IPS-11a (cell line): ENCODE data around the gene OR56A5.
"Not testable (repeated sequence)": the region's sequence is repeated elsewhere in the genome, so short reads cannot be mapped to it uniquely, and the experiment has no call there.

Source experiments
- H3K4me3 ChIP-seq: one replicate; pipeline ENCODE4 v1.5.1; 2013; ENCODE audit warnings: low read depth, low read length, control low read depth

Gene OR56A5

GRCh38 chr11:5968394-5968793, at the start of gene OR56A5:
Gene OR56A5 (minus strand): TSS chr11:5968494. CDS start chr11:5968494, 0 bp downstream.
- H3K4me3 ChIP-seq = no peak within 1 kb of the TSS

- no peak overlapping the region for H3K4me3 ChIP-seq
Measured at GRCh38 chr11:6013042-6013441, 44.7 kb upstream of the OR56A5 start.

- H3K4me3 ChIP-seq = no peak overlapping the region
Measured at GRCh38 chr11:6012035-6012668, 43.9 kb upstream of the OR56A5 start.

GRCh38 chr11:6006846-6007245, 38.6 kb upstream of the OR56A5 start, which contains the start of gene OR56A4:
Gene OR56A4 (minus strand): TSS chr11:6006946. CDS start chr11:6002992, 3,954 bp downstream.
- no peak within 1 kb of the TSS for H3K4me3 ChIP-seq

- H3K4me3 ChIP-seq = no peak overlapping the region
Measured at GRCh38 chr11:6006395-6006794, 38.1 kb upstream of the OR56A5 start.

- no peak overlapping the region for H3K4me3 ChIP-seq
Measured at GRCh38 chr11:6002202-6002699, 34.0 kb upstream of the OR56A5 start.

GRCh38 chr11:5994791-5995190, 26.5 kb upstream of the OR56A5 start:
- no peak overlapping the region for H3K4me3 ChIP-seq

GRCh38 chr11:5992604-5993251, 24.4 kb upstream of the OR56A5 start:
- H3K4me3 ChIP-seq = no peak overlapping the region

- H3K4me3 ChIP-seq = no peak overlapping the region
Measured at GRCh38 chr11:5992150-5992549, 23.9 kb upstream of the OR56A5 start.

GRCh38 chr11:5989203-5989602, 20.9 kb upstream of the OR56A5 start:
- H3K4me3 ChIP-seq = no peak overlapping the region

- no peak within 1 kb of the TSS for H3K4me3 ChIP-seq
Measured at GRCh38 chr11:5986885-5987284, 18.6 kb upstream of the OR56A5 start, which contains the start of gene OR52L1. Gene OR52L1 (minus strand): TSS chr11:5986985. CDS start chr11:5986930, 55 bp downstream.

GRCh38 chr11:5983443-5983842, 15.1 kb upstream of the OR56A5 start:
- no peak overlapping the region for H3K4me3 ChIP-seq

GRCh38 chr11:5973530-5973929, 5.2 kb upstream of the OR56A5 start:
- no peak overlapping the region for H3K4me3 ChIP-seq

- H3K4me3 ChIP-seq = no peak overlapping the region
Measured at GRCh38 chr11:5967708-5968107, 586 bp downstream of the OR56A5 start.

GRCh38 chr11:5966958-5967357, 1.3 kb downstream of the OR56A5 start:
- no peak overlapping the region for H3K4me3 ChIP-seq

- not testable (repeated sequence) for H3K4me3 ChIP-seq
Measured at GRCh38 chr11:5960704-5961320, 7.5 kb downstream of the OR56A5 start.

GRCh38 chr11:5955586-5955985, 12.7 kb downstream of the OR56A5 start:
- H3K4me3 ChIP-seq = no peak overlapping the region

- no peak within 1 kb of the TSS for H3K4me3 ChIP-seq
Measured at GRCh38 chr11:5941951-5942350, 26.3 kb downstream of the OR56A5 start, which contains the start of gene OR56A3. Gene OR56A3 (plus strand): TSS chr11:5942251. CDS start chr11:5947347, 5,096 bp downstream.

GRCh38 chr11:5940748-5941147, 27.5 kb downstream of the OR56A5 start:
- H3K4me3 ChIP-seq = no peak overlapping the region

GRCh38 chr11:5938603-5938965, 29.7 kb downstream of the OR56A5 start:
- no peak overlapping the region for H3K4me3 ChIP-seq

GRCh38 chr11:5937868-5938602, 30.3 kb downstream of the OR56A5 start:
- H3K4me3 ChIP-seq = no peak overlapping the region
